ENCODE results near the gene PLAC8L1.

Gene PLAC8L1

DNA sequence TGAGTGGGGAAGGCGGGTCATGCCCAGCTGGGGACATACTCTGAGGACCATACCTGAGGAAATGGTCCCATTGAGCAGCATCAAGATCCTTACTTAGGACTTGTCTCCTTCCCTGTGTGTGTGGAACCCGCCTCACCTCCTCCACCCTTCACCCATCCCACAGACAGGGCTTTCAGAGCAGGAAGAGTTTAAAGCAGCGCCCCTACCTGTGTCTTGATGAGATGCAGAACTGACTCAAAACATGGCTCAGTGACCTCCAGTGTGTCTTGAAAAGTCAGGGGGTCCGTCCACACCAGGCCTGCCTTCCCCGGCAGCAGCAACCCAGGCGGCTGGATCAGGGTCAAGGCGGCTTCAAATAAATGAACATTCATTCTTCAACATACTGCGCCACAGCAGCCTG lies 38.4 kb downstream of the PLAC8L1 start:
- H3K4me3 ChIP-seq (ENCODE audit: low read depth in 1 of 2, low read length in 2 of 2): no peak overlapping the region
- H3K36me3 ChIP-seq (ENCODE audit: control insufficient read depth in 1 of 2, insufficient read depth in 2 of 2, low read length in 2 of 2): no peaks in the 10 kb centered on the region
- H3K4me1 ChIP-seq (ENCODE audit: control insufficient read depth in 1 of 2, insufficient read depth in 2 of 2, low read length in 2 of 2): no peaks in the 10 kb centered on the region

DNA sequence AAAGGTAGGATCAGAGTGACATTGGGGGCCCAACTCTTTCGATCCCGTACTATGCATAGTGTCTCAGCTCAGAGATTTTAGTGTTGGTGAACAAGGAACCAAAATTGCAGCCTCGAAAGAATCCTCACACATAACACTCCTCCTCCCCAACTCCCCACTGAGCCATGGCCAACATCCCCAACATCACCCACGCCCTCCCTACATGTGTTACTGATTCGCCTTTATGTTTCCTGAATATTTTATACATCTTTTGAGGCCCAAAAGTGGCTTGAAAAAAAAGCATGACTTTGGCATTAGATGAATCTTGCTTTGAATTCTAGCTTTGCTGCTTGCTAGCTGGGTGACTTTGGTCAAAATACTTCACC lies 45.2 kb downstream of the PLAC8L1 start:
- H3K9me3 ChIP-seq (ENCODE audit: control insufficient read depth in 1 of 2, low read length in 2 of 2): no peaks in the 10 kb centered on the region
- H3K4me3 ChIP-seq (ENCODE audit: low read depth in 1 of 2, low read length in 2 of 2): no peak overlapping the region
- H3K4me1 ChIP-seq (ENCODE audit: control insufficient read depth in 1 of 2, insufficient read depth in 2 of 2, low read length in 2 of 2): no peaks in the 10 kb centered on the region
- no peaks in the 10 kb centered on the region for H3K27me3 ChIP-seq (ENCODE audit: low read depth, low read length)
- no peaks in the 10 kb centered on the region for H3K36me3 ChIP-seq (ENCODE audit: control insufficient read depth in 1 of 2, insufficient read depth in 2 of 2, low read length in 2 of 2)
- no peak overlapping the region for H3K27ac ChIP-seq (ENCODE audit: low read length)

More for the DNA sequence above, 38.4 kb downstream of the PLAC8L1 start:
- H3K27ac ChIP-seq (ENCODE audit: low read length): no peak overlapping the region
- H3K9me3 ChIP-seq (ENCODE audit: control insufficient read depth in 1 of 2, low read length in 2 of 2): no peaks in the 10 kb centered on the region
- no peaks in the 10 kb centered on the region for H3K27me3 ChIP-seq (ENCODE audit: low read depth, low read length)

DNA sequence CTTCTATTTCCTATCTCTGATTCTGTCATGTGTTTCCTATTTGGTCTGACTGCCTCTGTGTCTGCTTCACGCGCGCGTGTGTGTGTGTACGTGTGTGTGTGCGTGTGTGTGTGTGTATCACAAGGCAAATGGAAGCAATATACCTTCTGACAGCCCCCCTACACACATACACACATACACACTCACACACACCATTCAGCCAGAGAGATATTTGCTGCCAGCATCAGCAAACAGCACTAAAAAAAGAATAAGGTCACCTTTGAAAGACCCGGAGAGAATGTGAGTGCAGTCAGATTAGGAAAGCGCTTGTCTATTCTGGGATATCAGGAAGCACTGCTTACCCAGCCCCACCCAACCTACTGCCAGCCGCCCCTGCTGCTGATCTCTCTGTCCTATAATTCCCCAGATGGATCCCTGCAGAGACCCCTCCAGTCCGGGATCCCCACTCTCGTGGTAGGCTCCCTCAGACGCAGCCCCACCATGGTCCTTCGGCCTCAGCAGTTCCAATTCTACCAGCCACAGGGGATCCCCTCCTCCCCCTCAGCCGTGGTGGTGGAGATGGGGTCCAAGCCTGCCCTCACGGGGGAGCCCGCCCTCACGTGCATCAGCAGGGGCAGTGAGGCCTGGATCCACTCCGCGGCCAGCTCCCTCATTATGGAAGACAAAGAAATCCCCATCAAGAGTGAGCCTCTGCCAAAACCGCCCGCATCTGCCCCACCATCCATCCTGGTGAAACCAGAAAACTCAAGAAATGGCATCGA lies 45.7 kb downstream of the PLAC8L1 start:
- Histone ChIP-seq H3K27me3 (ENCODE audit: low read depth, low read length) (no peaks in the 10 kb centered on the region), H3K4me3 (ENCODE audit: low read depth in 1 of 2, low read length in 2 of 2) (no peak overlapping the region), H3K4me1 (ENCODE audit: control insufficient read depth in 1 of 2, insufficient read depth in 2 of 2, low read length in 2 of 2) (no peaks in the 10 kb centered on the region), H3K9me3 (ENCODE audit: control insufficient read depth in 1 of 2, low read length in 2 of 2) (no peaks in the 10 kb centered on the region), H3K36me3 (ENCODE audit: control insufficient read depth in 1 of 2, insufficient read depth in 2 of 2, low read length in 2 of 2) (no peaks in the 10 kb centered on the region), H3K27ac (ENCODE audit: low read length) (no peak overlapping the region)

DNA sequence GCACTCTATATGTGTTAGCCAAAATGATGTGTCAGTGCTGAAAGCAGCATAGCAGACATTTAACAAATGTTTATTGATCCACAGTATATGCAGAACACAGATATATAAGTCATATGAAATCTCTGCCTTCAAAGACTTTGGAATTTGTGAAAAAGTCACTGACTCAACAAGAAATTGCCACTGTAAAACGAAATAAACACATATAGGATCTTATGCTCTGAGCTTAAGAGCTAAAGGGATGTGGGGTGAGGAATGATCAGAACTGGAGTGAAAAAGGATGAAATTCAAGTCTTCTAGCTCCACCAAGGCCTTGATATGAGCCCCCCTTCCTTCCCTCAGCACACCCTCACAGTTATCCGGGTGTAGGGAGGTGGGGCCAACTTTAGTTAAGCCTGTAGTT lies 49.9 kb downstream of the PLAC8L1 start:
- H3K4me3 ChIP-seq (ENCODE audit: low read depth in 1 of 2, low read length in 2 of 2): no peak overlapping the region
- no peaks in the 10 kb centered on the region for H3K9me3 ChIP-seq (ENCODE audit: control insufficient read depth in 1 of 2, low read length in 2 of 2)
- no peak overlapping the region for H3K27ac ChIP-seq (ENCODE audit: low read length)
- no peaks in the 10 kb centered on the region for H3K4me1 ChIP-seq (ENCODE audit: control insufficient read depth in 1 of 2, insufficient read depth in 2 of 2, low read length in 2 of 2)
- H3K27me3 ChIP-seq (ENCODE audit: low read depth, low read length): no peaks in the 10 kb centered on the region
- H3K36me3 ChIP-seq (ENCODE audit: control insufficient read depth in 1 of 2, insufficient read depth in 2 of 2, low read length in 2 of 2): no peaks in the 10 kb centered on the region

DNA sequence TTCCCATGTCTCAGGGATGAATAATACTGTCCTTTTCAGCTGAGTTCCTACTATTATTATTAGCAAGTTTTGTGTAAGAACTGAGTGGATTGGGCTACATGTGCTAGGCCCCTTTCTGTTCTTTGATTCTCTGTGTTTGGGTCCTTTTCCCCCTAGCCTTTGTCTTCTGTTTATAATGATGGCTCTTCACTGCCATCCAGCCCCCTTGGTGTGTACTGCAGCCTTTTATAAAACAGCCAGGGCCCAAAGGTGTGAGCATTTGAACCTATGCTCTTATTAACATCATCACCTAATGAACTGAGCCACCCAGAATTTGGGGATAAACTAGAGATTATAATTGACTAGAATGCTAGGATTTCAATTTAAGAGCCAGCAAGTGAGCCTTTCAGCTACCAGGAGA lies 52.6 kb downstream of the PLAC8L1 start:
- no peaks in the 10 kb centered on the region for H3K36me3 ChIP-seq (ENCODE audit: control insufficient read depth in 1 of 2, insufficient read depth in 2 of 2, low read length in 2 of 2)
- H3K27me3 ChIP-seq (ENCODE audit: low read depth, low read length): no peaks in the 10 kb centered on the region
- H3K9me3 ChIP-seq (ENCODE audit: control insufficient read depth in 1 of 2, low read length in 2 of 2): no peaks in the 10 kb centered on the region
- H3K27ac ChIP-seq (ENCODE audit: low read length): no peak overlapping the region
- no peak overlapping the region for H3K4me3 ChIP-seq (ENCODE audit: low read depth in 1 of 2, low read length in 2 of 2)
- no peaks in the 10 kb centered on the region for H3K4me1 ChIP-seq (ENCODE audit: control insufficient read depth in 1 of 2, insufficient read depth in 2 of 2, low read length in 2 of 2)

DNA sequence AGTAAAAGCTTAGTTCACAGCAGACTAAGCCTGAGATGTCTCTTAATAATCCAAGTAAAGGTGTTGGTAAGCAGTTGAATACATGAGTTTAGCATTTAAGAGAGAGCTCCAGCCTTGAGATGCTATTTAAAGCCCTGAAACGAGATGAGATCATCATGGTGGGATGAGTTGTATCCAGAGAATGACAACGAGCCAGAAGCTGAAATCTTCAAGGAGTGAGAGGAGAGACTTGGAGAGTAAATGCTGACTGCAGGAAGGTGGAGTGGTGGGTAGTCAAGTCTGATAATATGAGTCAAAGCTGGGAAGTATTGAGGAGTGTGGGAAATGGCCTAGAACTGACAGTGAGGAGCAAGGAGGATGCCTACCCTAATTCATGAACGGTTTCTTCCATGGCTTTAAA lies 53.7 kb downstream of the PLAC8L1 start:
- H3K27me3 ChIP-seq (ENCODE audit: low read depth, low read length): no peaks in the 10 kb centered on the region
- H3K4me3 ChIP-seq (ENCODE audit: low read depth in 1 of 2, low read length in 2 of 2): no peak overlapping the region
- no peaks in the 10 kb centered on the region for H3K9me3 ChIP-seq (ENCODE audit: control insufficient read depth in 1 of 2, low read length in 2 of 2)
- H3K36me3 ChIP-seq (ENCODE audit: control insufficient read depth in 1 of 2, insufficient read depth in 2 of 2, low read length in 2 of 2): no peaks in the 10 kb centered on the region
- no peaks in the 10 kb centered on the region for H3K4me1 ChIP-seq (ENCODE audit: control insufficient read depth in 1 of 2, insufficient read depth in 2 of 2, low read length in 2 of 2)
- no peak overlapping the region for H3K27ac ChIP-seq (ENCODE audit: low read length)

DNA sequence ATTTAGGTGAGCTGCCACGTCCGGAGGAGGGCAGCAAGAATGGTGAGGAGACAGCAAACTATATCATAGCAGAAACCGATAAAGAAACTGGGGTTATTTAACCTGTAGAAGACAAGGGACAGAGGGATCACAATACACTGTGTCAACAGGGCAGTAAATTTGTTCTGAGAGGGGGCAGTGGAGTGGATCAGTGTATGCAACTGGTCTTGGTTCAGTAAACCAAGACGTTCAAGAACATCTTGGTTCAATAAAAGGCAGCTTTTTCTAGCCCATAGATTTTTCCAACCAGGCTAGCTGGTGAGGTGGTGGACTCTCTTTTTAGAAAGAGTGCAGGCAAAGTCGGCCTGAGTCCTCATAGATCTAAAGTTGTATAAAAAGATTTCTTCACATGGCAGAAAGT lies 55.3 kb downstream of the PLAC8L1 start:
- Histone ChIP-seq H3K4me1 (ENCODE audit: control insufficient read depth in 1 of 2, insufficient read depth in 2 of 2, low read length in 2 of 2) (no peaks in the 10 kb centered on the region), H3K27me3 (ENCODE audit: low read depth, low read length) (no peaks in the 10 kb centered on the region), H3K4me3 (ENCODE audit: low read depth in 1 of 2, low read length in 2 of 2) (no peak overlapping the region), H3K9me3 (ENCODE audit: control insufficient read depth in 1 of 2, low read length in 2 of 2) (no peaks in the 10 kb centered on the region), H3K27ac (ENCODE audit: low read length) (no peak overlapping the region), H3K36me3 (ENCODE audit: control insufficient read depth in 1 of 2, insufficient read depth in 2 of 2, low read length in 2 of 2) (no peaks in the 10 kb centered on the region)

DNA sequence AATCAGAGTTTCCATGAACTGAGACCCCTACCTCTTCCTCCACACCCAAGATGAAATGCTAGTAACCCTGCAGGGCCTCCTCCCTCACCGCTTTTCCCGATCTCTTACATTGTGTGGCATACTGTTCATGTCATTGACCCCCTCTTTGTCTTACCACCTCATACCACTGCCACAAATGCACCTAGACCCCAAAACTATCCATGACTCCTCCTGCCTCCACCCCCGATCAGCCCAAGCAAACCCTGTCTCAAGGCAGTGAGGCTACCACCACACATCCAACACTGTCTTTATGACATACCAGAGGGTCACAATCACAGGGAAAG lies 55.7 kb downstream of the PLAC8L1 start:
- Histone ChIP-seq H3K27me3 (ENCODE audit: low read depth, low read length) (no peaks in the 10 kb centered on the region), H3K4me3 (ENCODE audit: low read depth in 1 of 2, low read length in 2 of 2) (no peak overlapping the region), H3K4me1 (ENCODE audit: control insufficient read depth in 1 of 2, insufficient read depth in 2 of 2, low read length in 2 of 2) (no peaks in the 10 kb centered on the region), H3K9me3 (ENCODE audit: control insufficient read depth in 1 of 2, low read length in 2 of 2) (no peaks in the 10 kb centered on the region), H3K27ac (ENCODE audit: low read length) (no peak overlapping the region), H3K36me3 (ENCODE audit: control insufficient read depth in 1 of 2, insufficient read depth in 2 of 2, low read length in 2 of 2) (no peaks in the 10 kb centered on the region)

DNA sequence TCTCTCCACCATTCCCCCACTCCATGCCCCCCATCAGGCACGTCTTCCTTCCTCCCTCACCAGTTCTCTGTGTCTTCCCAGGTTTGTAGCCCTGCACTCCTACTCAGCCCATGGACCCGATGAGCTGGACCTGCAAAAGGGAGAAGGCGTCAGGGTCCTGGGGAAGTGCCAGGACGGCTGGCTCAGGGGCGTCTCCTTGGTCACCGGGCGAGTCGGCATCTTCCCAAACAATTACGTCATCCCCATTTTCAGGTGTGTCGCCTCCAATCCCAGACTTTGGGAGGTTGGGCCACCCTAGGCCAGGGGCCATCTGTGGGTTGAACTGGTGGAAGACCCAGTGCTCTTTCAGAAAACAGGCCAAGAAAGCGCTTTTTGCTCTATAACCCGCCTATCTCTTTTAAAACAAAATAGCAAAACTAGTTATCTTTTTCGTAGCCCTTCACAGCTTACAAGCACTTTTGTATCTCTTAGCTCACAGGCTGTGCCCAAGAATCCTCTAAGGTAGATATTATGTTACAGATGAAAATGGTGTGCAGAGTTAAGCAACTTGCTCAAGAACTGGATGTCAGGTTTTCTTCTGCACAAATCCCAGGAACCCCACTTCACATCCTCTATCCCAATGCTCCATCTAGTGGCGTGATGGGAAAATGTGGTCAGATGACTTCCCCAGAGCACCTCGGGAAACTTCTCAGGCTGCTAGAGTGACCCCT lies 56.2 kb downstream of the PLAC8L1 start:
- Histone ChIP-seq H3K36me3 (ENCODE audit: control insufficient read depth in 1 of 2, insufficient read depth in 2 of 2, low read length in 2 of 2) (no peaks in the 10 kb centered on the region), H3K4me3 (ENCODE audit: low read depth in 1 of 2, low read length in 2 of 2) (no peak overlapping the region), H3K9me3 (ENCODE audit: control insufficient read depth in 1 of 2, low read length in 2 of 2) (no peaks in the 10 kb centered on the region), H3K27ac (ENCODE audit: low read length) (no peak overlapping the region), H3K4me1 (ENCODE audit: control insufficient read depth in 1 of 2, insufficient read depth in 2 of 2, low read length in 2 of 2) (no peaks in the 10 kb centered on the region), H3K27me3 (ENCODE audit: low read depth, low read length) (no peaks in the 10 kb centered on the region)

DNA sequence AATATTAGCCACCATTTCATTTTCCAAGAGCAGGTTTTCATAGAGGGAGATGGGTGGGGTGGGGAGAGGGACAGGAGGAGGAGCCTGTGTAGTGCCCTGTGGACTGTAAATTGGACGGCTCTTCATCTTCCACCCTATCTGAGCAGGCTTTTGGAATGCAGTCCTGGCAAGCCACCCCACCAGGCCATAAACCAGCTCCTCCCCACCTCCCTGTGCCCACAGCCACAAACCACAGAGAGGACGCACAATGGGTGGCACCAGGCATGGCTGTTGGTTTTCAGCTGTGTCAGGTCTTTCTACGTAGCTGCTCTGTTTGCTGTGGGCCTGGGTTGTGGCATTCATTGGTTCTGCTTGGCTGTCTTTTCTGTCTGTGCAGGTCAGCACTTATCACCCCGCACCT lies 58.0 kb downstream of the PLAC8L1 start:
- Histone ChIP-seq H3K9me3 (ENCODE audit: control insufficient read depth in 1 of 2, low read length in 2 of 2) (no peaks in the 10 kb centered on the region), H3K4me1 (ENCODE audit: control insufficient read depth in 1 of 2, insufficient read depth in 2 of 2, low read length in 2 of 2) (no peaks in the 10 kb centered on the region), H3K27ac (ENCODE audit: low read length) (no peak overlapping the region), H3K4me3 (ENCODE audit: low read depth in 1 of 2, low read length in 2 of 2) (no peak overlapping the region), H3K36me3 (ENCODE audit: control insufficient read depth in 1 of 2, insufficient read depth in 2 of 2, low read length in 2 of 2) (no peaks in the 10 kb centered on the region), H3K27me3 (ENCODE audit: low read depth, low read length) (no peaks in the 10 kb centered on the region)

DNA sequence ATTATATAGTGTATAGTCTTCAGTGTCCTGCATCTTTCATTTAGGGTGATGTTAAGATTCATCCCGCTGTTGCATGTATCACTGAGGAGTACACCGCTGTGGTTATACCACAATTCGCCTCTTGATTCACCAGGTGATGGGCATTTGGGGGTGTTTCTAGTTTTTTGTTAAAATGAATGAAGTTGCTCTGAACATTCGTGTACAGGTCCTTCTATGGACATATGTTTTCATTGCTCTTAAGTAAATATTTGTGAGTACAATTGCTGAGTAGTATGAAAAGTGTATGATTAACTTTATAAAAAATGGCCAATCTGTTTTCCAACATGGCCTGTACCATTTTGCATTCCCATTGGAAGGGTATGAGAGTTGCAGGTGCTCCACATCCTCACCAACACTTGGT lies 61.7 kb downstream of the PLAC8L1 start:
- H3K36me3 ChIP-seq (ENCODE audit: control insufficient read depth in 1 of 2, insufficient read depth in 2 of 2, low read length in 2 of 2): no peaks in the 10 kb centered on the region
- H3K9me3 ChIP-seq (ENCODE audit: control insufficient read depth in 1 of 2, low read length in 2 of 2): no peaks in the 10 kb centered on the region
- no peak overlapping the region for H3K4me3 ChIP-seq (ENCODE audit: low read depth in 1 of 2, low read length in 2 of 2)
- no peaks in the 10 kb centered on the region for H3K27me3 ChIP-seq (ENCODE audit: low read depth, low read length)
- no peak overlapping the region for H3K27ac ChIP-seq (ENCODE audit: low read length)
- H3K4me1 ChIP-seq (ENCODE audit: control insufficient read depth in 1 of 2, insufficient read depth in 2 of 2, low read length in 2 of 2): no peaks in the 10 kb centered on the region

Data from muscle layer of duodenum (tissue), 2 donors.